Activated naive CD8-positive, alpha-beta T cell treated with anti-CD3 and anti-CD28 coated beads, Interleukin-2, amount 50 U/mL, for 24 hours (primary cell): ENCODE results near the gene TMBIM1.
A peak's percentile ranks its signal among the peaks of the same experiment; 100 is the strongest.

Experiments
- ATAC-seq: fragments of 150-1000 bp; cut with Tn5 transposase; one replicate; pipeline ENCODE4 v1.10.0; 2021
- DNase-seq: peaks from one replicate; pipeline ENCODE4 v3.0.0; 2021
- H3K27ac Mint-ChIP-seq: one replicate; pipeline ENCODE4 v1.8.0; 2021; ENCODE audit warnings: mild to moderate bottlenecking, mixed read lengths
- H3K27me3 Mint-ChIP-seq: one replicate; pipeline ENCODE4 v1.8.0; 2021; ENCODE audit warnings: mixed read lengths
- H3K36me3 Mint-ChIP-seq: one replicate; pipeline ENCODE4 v1.8.0; 2021; ENCODE audit warnings: low read depth, mixed read lengths
- H3K4me1 Mint-ChIP-seq: one replicate; pipeline ENCODE4 v1.8.0; 2021; ENCODE audit warnings: mixed read lengths
- H3K4me3 Mint-ChIP-seq: one replicate; pipeline ENCODE4 v1.8.0; 2021; ENCODE audit warnings: mild to moderate bottlenecking, moderate library complexity, mixed read lengths
- H3K9me3 Mint-ChIP-seq: one replicate; pipeline ENCODE4 v1.8.0; 2021; ENCODE audit warnings: mixed read lengths

Gene TMBIM1

GRCh38 chr2:218289639-218290315 is 2.5 kb downstream of the TMBIM1 start:
- Mint-ChIP-seq H3K9me3 (no peaks in the 10 kb centered on the region), H3K4me1 (peaks cover 80% of the 10 kb centered on the region), H3K36me3 (peaks cover 6% of the 10 kb centered on the region), H3K27ac (peak overlapping the region; percentile 87), H3K27me3 (no peaks in the 10 kb centered on the region), H3K4me3 (peak overlapping the region; percentile 85)
- DNase-seq: no peak
- ATAC-seq: no peak

GRCh38 chr2:218286570-218287459 is 5.5 kb downstream of the TMBIM1 start:
- Mint-ChIP-seq H3K27ac (peak overlapping the region; percentile 98), H3K4me3 (peak overlapping the region; percentile 83), H3K36me3 (peaks cover 9% of the 10 kb centered on the region), H3K9me3 (no peaks in the 10 kb centered on the region), H3K4me1 (peaks cover 83% of the 10 kb centered on the region), H3K27me3 (no peaks in the 10 kb centered on the region)
- ATAC-seq (peak; percentile 81), DNase-seq (peak; percentile 84)

GRCh38 chr2:218285604-218286003 is 6.7 kb downstream of the TMBIM1 start:
- Mint-ChIP-seq H3K36me3 (peaks cover 12% of the 10 kb centered on the region), H3K4me1 (peaks cover 76% of the 10 kb centered on the region), H3K4me3 (peak overlapping the region; percentile 83), H3K27ac (peak overlapping the region; percentile 98), H3K9me3 (no peaks in the 10 kb centered on the region), H3K27me3 (no peaks in the 10 kb centered on the region)
- DNase-seq: no peak
- ATAC-seq: no peak

- Mint-ChIP-seq H3K27me3 (no peaks in the 10 kb centered on the region), H3K4me3 (peak overlapping the region; percentile 83), H3K36me3 (peaks cover 19% of the 10 kb centered on the region), H3K27ac (peak overlapping the region; percentile 98), H3K4me1 (peaks cover 63% of the 10 kb centered on the region), H3K9me3 (no peaks in the 10 kb centered on the region)
- peak; percentile 66 for DNase-seq
- ATAC-seq: peak; percentile 59
These were observed 8.0 kb downstream of the TMBIM1 start for GRCh38 chr2:218284106-218284811.

- Mint-ChIP-seq H3K9me3 (no peaks in the 10 kb centered on the region), H3K36me3 (peaks cover 13% of the 10 kb centered on the region), H3K4me1 (peaks cover 46% of the 10 kb centered on the region), H3K27ac (peak overlapping the region; percentile 27), H3K4me3 (no peak overlapping the region), H3K27me3 (no peaks in the 10 kb centered on the region)
- DNase-seq: no peak
- no peak for ATAC-seq
These were observed 9.9 kb downstream of the TMBIM1 start for GRCh38 chr2:218282173-218282991.

- H3K36me3 Mint-ChIP-seq: peaks cover 13% of the 10 kb centered on the region
- ATAC-seq (no peak), DNase-seq (no peak)
- peaks cover 36% of the 10 kb centered on the region for H3K4me1 Mint-ChIP-seq
- no peak overlapping the region for H3K4me3 Mint-ChIP-seq
- H3K27me3 Mint-ChIP-seq: no peaks in the 10 kb centered on the region
- H3K9me3 Mint-ChIP-seq: no peaks in the 10 kb centered on the region
- no peak overlapping the region for H3K27ac Mint-ChIP-seq
These were observed 10.9 kb downstream of the TMBIM1 start for GRCh38 chr2:218281449-218281848.

- DNase-seq: no peak
- peaks cover 26% of the 10 kb centered on the region for H3K4me1 Mint-ChIP-seq
- no peaks in the 10 kb centered on the region for H3K27me3 Mint-ChIP-seq
- no peaks in the 10 kb centered on the region for H3K9me3 Mint-ChIP-seq
- H3K36me3 Mint-ChIP-seq: peaks cover 15% of the 10 kb centered on the region
- no peak overlapping the region for H3K27ac Mint-ChIP-seq
- ATAC-seq: no peak
- no peak overlapping the region for H3K4me3 Mint-ChIP-seq
These were observed 11.9 kb downstream of the TMBIM1 start for GRCh38 chr2:218280260-218280870.

- no peaks in the 10 kb centered on the region for H3K9me3 Mint-ChIP-seq
- no peaks in the 10 kb centered on the region for H3K27me3 Mint-ChIP-seq
- H3K4me1 Mint-ChIP-seq: peaks cover 9% of the 10 kb centered on the region
- no peak for ATAC-seq
- peaks cover 17% of the 10 kb centered on the region for H3K36me3 Mint-ChIP-seq
- H3K4me3 Mint-ChIP-seq: no peak overlapping the region
- DNase-seq: no peak
- no peak overlapping the region for H3K27ac Mint-ChIP-seq
These were observed 13.6 kb downstream of the TMBIM1 start for GRCh38 chr2:218278531-218279360.

- Mint-ChIP-seq H3K27ac (no peak overlapping the region), H3K36me3 (peaks cover 17% of the 10 kb centered on the region), H3K27me3 (no peaks in the 10 kb centered on the region), H3K4me1 (peaks cover 5% of the 10 kb centered on the region), H3K9me3 (no peaks in the 10 kb centered on the region), H3K4me3 (no peak overlapping the region)
- DNase-seq (no peak), ATAC-seq (no peak)
These were observed 14.4 kb downstream of the TMBIM1 start for GRCh38 chr2:218277921-218278320.

- Mint-ChIP-seq H3K4me1 (peaks cover 6% of the 10 kb centered on the region), H3K4me3 (no peak overlapping the region), H3K27me3 (no peaks in the 10 kb centered on the region), H3K27ac (peak overlapping the region; percentile 23), H3K9me3 (no peaks in the 10 kb centered on the region), H3K36me3 (peaks cover 17% of the 10 kb centered on the region)
- no peak for DNase-seq
- ATAC-seq: no peak
These were observed 15.1 kb downstream of the TMBIM1 start for GRCh38 chr2:218276986-218277755.

- ATAC-seq (no peak), DNase-seq (no peak)
- H3K9me3 Mint-ChIP-seq: no peaks in the 10 kb centered on the region
- peaks cover 13% of the 10 kb centered on the region for H3K36me3 Mint-ChIP-seq
- no peak overlapping the region for H3K27ac Mint-ChIP-seq
- no peak overlapping the region for H3K4me3 Mint-ChIP-seq
- no peaks in the 10 kb centered on the region for H3K27me3 Mint-ChIP-seq
- H3K4me1 Mint-ChIP-seq: peaks cover 20% of the 10 kb centered on the region
These were observed 16.8 kb downstream of the TMBIM1 start for GRCh38 chr2:218275371-218276072.

- Mint-ChIP-seq H3K4me3 (no peak overlapping the region), H3K36me3 (peaks cover 7% of the 10 kb centered on the region), H3K9me3 (no peaks in the 10 kb centered on the region), H3K27ac (peak overlapping the region; percentile 14), H3K27me3 (no peaks in the 10 kb centered on the region), H3K4me1 (peaks cover 22% of the 10 kb centered on the region)
- DNase-seq: no peak
- no peak for ATAC-seq
These were observed 17.7 kb downstream of the TMBIM1 start for GRCh38 chr2:218274586-218274985.
